ENCODE results near the gene FN3K.

Gene FN3K

GRCh38 chr17:82748756-82749155 lies 13.3 kb downstream of the FN3K start:
- ChIA-PET POLR2A (no interaction called here), CTCF (no interaction called here)
- TF ChIP-seq, protein P1, sequence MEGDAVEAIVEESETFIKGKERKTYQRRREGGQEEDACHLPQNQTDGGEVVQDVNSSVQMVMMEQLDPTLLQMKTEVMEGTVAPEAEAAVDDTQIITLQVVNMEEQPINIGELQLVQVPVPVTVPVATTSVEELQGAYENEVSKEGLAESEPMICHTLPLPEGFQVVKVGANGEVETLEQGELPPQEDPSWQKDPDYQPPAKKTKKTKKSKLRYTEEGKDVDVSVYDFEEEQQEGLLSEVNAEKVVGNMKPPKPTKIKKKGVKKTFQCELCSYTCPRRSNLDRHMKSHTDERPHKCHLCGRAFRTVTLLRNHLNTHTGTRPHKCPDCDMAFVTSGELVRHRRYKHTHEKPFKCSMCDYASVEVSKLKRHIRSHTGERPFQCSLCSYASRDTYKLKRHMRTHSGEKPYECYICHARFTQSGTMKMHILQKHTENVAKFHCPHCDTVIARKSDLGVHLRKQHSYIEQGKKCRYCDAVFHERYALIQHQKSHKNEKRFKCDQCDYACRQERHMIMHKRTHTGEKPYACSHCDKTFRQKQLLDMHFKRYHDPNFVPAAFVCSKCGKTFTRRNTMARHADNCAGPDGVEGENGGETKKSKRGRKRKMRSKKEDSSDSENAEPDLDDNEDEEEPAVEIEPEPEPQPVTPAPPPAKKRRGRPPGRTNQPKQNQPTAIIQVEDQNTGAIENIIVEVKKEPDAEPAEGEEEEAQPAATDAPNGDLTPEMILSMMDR (IDR thresholded peaks at IDR 0.05; ENCODE audit: control extremely low read depth, extremely low read depth, low read depth, missing control alignments), result no peak
- no peak for DNase-seq (ENCODE audit: extremely low spot score)

DNA sequence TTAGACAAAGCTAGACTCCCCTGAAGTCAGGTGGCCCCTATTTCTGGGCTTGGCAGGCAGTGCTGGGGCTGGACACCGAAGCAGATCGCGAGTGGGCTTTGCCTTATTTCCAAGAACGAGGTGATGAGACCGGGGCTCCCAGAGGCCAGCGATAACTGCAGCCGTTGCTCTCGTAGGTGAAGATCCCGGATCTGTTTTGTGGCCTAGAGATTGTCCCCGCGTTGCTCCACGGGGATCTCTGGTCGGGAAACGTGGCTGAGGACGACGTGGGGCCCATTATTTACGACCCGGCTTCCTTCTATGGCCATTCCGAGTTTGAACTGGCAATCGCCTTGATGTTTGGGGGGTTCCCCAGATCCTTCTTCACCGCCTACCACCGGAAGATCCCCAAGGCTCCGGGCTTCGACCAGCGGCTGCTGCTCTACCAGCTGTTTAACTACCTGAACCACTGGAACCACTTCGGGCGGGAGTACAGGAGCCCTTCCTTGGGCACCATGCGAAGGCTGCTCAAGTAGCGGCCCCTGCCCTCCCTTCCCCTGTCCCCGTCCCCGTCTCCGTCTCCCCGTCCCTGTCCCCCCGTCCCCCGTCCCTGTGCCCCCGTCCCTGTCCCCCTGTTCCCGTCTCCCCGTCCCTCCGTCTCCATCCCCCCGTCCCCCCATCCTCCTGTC lies 15.0 kb downstream of the FN3K start:
- ChIA-PET POLR2A (interaction anchor here (0.6 kb wide), 1 partner anchor 333 kb away, joined by 4 read pairs; no protein-coding TSS in a partner anchor), CTCF (no interaction called here)
- DNase-seq (ENCODE audit: extremely low spot score), result no peak
- TF ChIP-seq, protein P1 (IDR thresholded peaks at IDR 0.05; ENCODE audit: control extremely low read depth, extremely low read depth, low read depth, missing control alignments), result no peak

- DNase-seq (ENCODE audit: extremely low spot score), result no peak
- ChIA-PET POLR2A (no interaction called here), CTCF (no interaction called here)
- TF ChIP-seq, protein P1 (IDR thresholded peaks at IDR 0.05; ENCODE audit: control extremely low read depth, extremely low read depth, low read depth, missing control alignments), result no peak
These were observed 15.8 kb downstream of the FN3K start for GRCh38 chr17:82751171-82751570.

DNA sequence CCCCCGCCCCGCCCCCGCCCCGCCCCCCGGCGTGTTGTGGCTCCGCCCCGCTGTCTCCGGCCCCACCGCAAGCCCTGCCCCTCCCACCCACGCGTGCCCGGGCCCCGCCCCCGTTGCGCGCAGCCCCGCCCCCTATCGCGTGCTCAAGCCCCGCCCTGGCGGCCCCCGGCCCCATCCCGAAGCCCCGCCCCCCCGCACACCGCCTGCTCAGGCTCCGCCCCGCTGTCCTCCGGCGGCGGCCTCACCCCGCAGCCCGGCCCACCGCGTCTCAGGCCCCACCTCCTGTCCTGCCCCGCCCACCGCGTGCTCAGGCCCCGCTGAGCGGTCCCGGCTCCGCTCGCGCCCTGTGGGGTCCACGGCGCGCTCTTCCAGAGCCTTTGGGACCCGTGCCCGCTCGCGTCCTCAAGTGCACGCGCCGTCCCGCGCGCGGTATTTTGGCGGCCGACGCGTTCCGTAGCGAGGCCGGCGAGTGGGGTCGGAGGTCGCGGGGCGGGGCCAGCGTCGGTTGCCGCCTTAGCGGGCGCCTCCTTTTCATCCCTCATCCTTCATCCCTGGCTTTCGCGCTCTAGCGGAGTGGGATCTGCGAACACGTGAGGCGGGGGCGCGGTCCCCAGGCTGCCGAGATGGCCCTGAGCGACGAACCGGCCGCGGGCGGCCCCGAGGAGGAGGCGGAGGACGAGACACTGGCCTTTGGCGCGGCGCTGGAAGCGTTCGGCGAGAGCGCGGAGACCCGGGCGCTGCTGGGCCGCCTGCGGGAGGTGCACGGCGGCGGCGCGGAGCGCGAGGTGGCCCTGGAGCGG lies 16.4 kb downstream of the FN3K start, which contains the start of gene TBCD:
TBCD (plus strand) TSS at position 495 of the 800 bp plus-strand sequence; CDS start at position 624, 129 bp downstream.
- POLR2A ChIA-PET, result no interaction called here
- CTCF ChIA-PET, result no interaction called here
- TF ChIP-seq, protein P1 (IDR thresholded peaks at IDR 0.05; ENCODE audit: control extremely low read depth, extremely low read depth, low read depth, missing control alignments), result no peak
- peak; percentile 98 for DNase-seq (ENCODE audit: extremely low spot score)

DNA sequence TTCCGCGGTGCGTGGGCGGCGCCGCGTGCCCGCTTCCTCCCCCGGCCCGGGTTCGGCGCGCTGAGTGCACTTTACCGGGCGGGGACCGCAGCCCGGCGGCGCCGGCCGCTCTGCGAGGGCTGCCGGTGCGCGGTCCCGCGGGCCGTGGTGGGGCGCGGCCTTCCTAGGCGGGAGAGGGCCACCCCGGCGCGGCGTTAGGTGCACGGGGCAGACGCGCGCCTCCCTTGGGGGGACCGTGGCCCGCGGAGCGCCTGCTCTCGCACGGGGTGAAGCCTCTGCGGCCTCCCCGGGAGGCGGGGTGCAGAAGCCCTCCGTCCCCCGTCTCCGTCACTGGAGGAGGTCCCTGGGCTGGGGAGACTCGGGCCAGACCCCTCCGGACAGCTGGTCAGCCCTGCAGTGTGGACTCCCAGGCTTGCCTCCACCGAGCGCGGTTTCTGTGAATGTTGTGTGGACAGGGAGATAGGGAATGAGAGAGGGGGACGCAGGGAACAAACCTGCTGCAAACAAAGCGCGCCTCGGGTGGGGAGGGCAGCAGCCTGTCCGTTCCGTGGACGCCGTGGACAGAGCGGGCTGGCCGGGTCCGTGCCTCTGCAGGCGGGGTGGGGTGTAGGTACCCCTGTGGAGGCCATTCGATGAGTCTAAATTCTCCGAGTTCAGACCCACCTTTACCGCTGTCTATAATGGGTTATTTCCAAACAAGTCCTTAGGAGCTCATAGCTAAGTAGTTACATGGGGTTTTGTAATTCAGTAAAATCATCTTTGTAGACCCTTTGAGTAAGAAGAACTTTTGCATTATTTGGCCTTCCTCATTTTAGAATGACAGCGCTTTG lies 17.2 kb downstream of the FN3K start:
- CTCF ChIA-PET, result no interaction called here
- TF ChIP-seq, protein P1 (IDR thresholded peaks at IDR 0.05; ENCODE audit: control extremely low read depth, extremely low read depth, low read depth, missing control alignments), result no peak
- POLR2A ChIA-PET, result no interaction called here
- DNase-seq (ENCODE audit: extremely low spot score), result peak; percentile 55

DNA sequence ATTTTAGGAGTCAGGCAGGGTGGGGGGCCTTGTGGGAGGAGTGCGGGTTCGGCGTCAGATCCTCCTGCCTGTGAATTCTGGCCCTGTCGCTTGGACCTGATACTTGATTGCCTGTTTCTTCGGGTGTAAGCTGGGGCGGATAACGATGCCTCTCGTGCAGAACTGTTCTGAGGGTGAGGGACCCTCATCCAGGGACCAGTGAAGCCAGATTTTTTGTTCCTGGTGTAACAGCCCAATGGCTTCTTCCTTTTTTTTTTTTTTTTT lies 17.7 kb downstream of the FN3K start:
- TF ChIP-seq, protein P1 (IDR thresholded peaks at IDR 0.05; ENCODE audit: control extremely low read depth, extremely low read depth, low read depth, missing control alignments), result no peak
- ChIA-PET POLR2A (no interaction called here), CTCF (interaction anchor here (1.3 kb wide), 1 partner anchor 22 kb away, joined by 3 read pairs; no protein-coding TSS in a partner anchor)
- DNase-seq (ENCODE audit: extremely low spot score), result no peak
